HepG2 (cell line): ENCODE results near the gene MCFD2. TPM values are rescaled to one million over a fixed set of nuclear protein-coding genes. Genes with fewer than 3 reads are reported as not detected.
A peak's percentile ranks its signal among the peaks of the same experiment; 100 is the strongest.

ENCODE experiments used
- ARID4A ChIP-seq: sonication (generic); formaldehyde crosslinking; IDR thresholded peaks from 2 replicates; pipeline ENCODE4 v1.5.0; 2020; ENCODE audit warnings: mild to moderate bottlenecking, missing genetic modification reagents, borderline replicate concordance
- EEA1 ChIP-seq: sonication (generic); formaldehyde crosslinking; IDR thresholded peaks from 2 replicates; pipeline ENCODE4 v1.5.1; 2020; ENCODE audit warnings: mild to moderate bottlenecking, missing genetic modification reagents, borderline replicate concordance
- FIP1L1 ChIP-seq: fragments of 200-400 bp; formaldehyde crosslinking; IDR thresholded peaks from 2 replicates; pipeline ENCODE4 v1.6.1; 2018; ENCODE audit warnings: low read depth, mild to moderate bottlenecking, low read length, moderate library complexity, borderline replicate concordance; ENCODE audit not compliant: insufficient read depth
- NAIF1 ChIP-seq: sonication (generic); formaldehyde crosslinking; IDR thresholded peaks from 2 replicates; pipeline ENCODE4 v1.5.0; 2020; ENCODE audit warnings: mild to moderate bottlenecking, missing genetic modification reagents, borderline replicate concordance
- NFAT5 ChIP-seq: sonication (generic); formaldehyde crosslinking; IDR thresholded peaks from 2 replicates; pipeline ENCODE4 v1.4.0; 2020; ENCODE audit warnings: missing genetic modification reagents
- PATZ1 ChIP-seq: sonication (generic); formaldehyde crosslinking; IDR thresholded peaks from 2 replicates; pipeline ENCODE4 v1.4.0; 2020; ENCODE audit warnings: missing genetic modification reagents
- REPIN1 ChIP-seq: sonication (generic); formaldehyde crosslinking; IDR thresholded peaks from 2 replicates; pipeline ENCODE4 v1.8.0; 2022; ENCODE audit warnings: missing genetic modification reagents, low read depth, mild to moderate bottlenecking, borderline replicate concordance
- RORA ChIP-seq: sonication (generic); formaldehyde crosslinking; IDR thresholded peaks from 2 replicates; pipeline ENCODE4 v1.5.0; 2020; ENCODE audit warnings: mild to moderate bottlenecking, missing genetic modification reagents, moderate library complexity
- THRA ChIP-seq: sonication (generic); formaldehyde crosslinking; IDR thresholded peaks from 2 replicates; pipeline ENCODE4 v1.4.0; 2020; ENCODE audit warnings: missing genetic modification reagents, borderline replicate concordance
- ZFP37 ChIP-seq: sonication (generic); formaldehyde crosslinking; IDR thresholded peaks from 2 replicates; pipeline ENCODE4 v1.4.0; 2020; ENCODE audit warnings: missing genetic modification reagents, borderline replicate concordance
- ZNF510 ChIP-seq: sonication (generic); formaldehyde crosslinking; IDR thresholded peaks from 2 replicates; pipeline ENCODE4 v1.4.0; 2020; ENCODE audit warnings: low read depth, mild to moderate bottlenecking, missing genetic modification reagents
- ZNF775 ChIP-seq: sonication (generic); formaldehyde crosslinking; IDR thresholded peaks from 2 replicates; pipeline ENCODE4 v1.4.0; 2020; ENCODE audit warnings: missing genetic modification reagents, mild to moderate bottlenecking, moderate library complexity, borderline replicate concordance
- ZNF780A ChIP-seq: sonication (generic); formaldehyde crosslinking; IDR thresholded peaks from 2 replicates; pipeline ENCODE4 v1.8.0; 2022; ENCODE audit warnings: mild to moderate bottlenecking, missing genetic modification reagents, moderate library complexity
- ZNF891 ChIP-seq: sonication (generic); formaldehyde crosslinking; IDR thresholded peaks from 2 replicates; pipeline ENCODE4 v1.5.0; 2020; ENCODE audit warnings: mild to moderate bottlenecking, missing genetic modification reagents
- polyA plus RNA-seq, 8 experiments: library from polyadenylated mRNA; depleted of rRNA in 3 of 8; stranded (reverse) in 7 of 8; unstranded in 1 of 8; fragments of >200 nt; fragmentation: Illumina TruSeq in 4 of 8; extraction: Trizol in 4 of 8; gene quantifications; 2 replicates each; pipeline versions ENCODE4 v1.2.1 to v1.2.3, GENCODE V29; 2011 to 2016; ENCODE audit warnings: low read depth in 4 of 8, missing spikeins in 1 of 8, mixed read lengths in 1 of 8; ENCODE audit not compliant: insufficient read depth in 1 of 8
- total RNA-seq, 5 experiments: library from RNA; depleted of rRNA; stranded (reverse); fragments of >200 nt; fragmentation: Illumina TruSeq; extraction: Trizol; gene quantifications; 2 replicates each; pipeline ENCODE4 v1.2.3, GENCODE V29; 2016; ENCODE audit warnings: low read depth in 1 of 5

The MCFD2 gene
- total and polyA plus RNA-seq, 2 of the 13 experiments (the other 11 are each of a cell fraction or from before 2014, with no cell fraction given): 183 to 232 TPM

GRCh38 chr2:46915811-46916630 is 415 bp upstream of the MCFD2 start (continued):
- peak; percentile 98 for TF ChIP-seq ARID4A (CRISPR knock-in tag)
- TF ChIP-seq REPIN1: peak; percentile 82
- TF ChIP-seq ZNF780A (CRISPR knock-in tag): peak; percentile 18; the same call in 1 of the 2 replicates
- no peak for TF ChIP-seq ZNF510 (CRISPR knock-in tag)
- peak; percentile 88 for TF ChIP-seq PATZ1 (CRISPR knock-in tag)
- peak; percentile 92; the same call in 1 of the 2 replicates for TF ChIP-seq NAIF1 (CRISPR knock-in tag)
- TF ChIP-seq EEA1 (CRISPR knock-in tag): no peak
- TF ChIP-seq RORA: no peak
- no peak for TF ChIP-seq FIP1L1
- TF ChIP-seq ZFP37 (CRISPR knock-in tag): peak; percentile 94
- no peak for TF ChIP-seq ZNF775 (CRISPR knock-in tag)
- peak; percentile 89; the same call in 1 of the 2 replicates for TF ChIP-seq NFAT5
- peak; percentile 50; the same call in 1 of the 2 replicates for TF ChIP-seq THRA (CRISPR knock-in tag)
- TF ChIP-seq ZNF891 (CRISPR knock-in tag): peak; percentile 97
